Measurements from ENCODE around the gene CHCHD5. TPM values are rescaled to one million over a fixed set of nuclear protein-coding genes. Genes with fewer than 3 reads are reported as not detected.
"Not testable (repeated sequence)": the region's sequence is repeated elsewhere in the genome, so short reads cannot be mapped to it uniquely, and the experiment has no call there.

Gene CHCHD5
- polyA plus RNA-seq (2012; ENCODE audit: low read depth, missing spikeins): 51.2 TPM

GRCh38 chr2:112584134-112584890 is at the start of gene CHCHD5:
Gene CHCHD5 (plus strand): TSS chr2:112584609. CDS start chr2:112584648, 39 bp downstream.
- DNase-seq (ENCODE audit: insufficient read length, low spot score) (peak; percentile 81), FAIRE-seq (peak; percentile 93)
- TF ChIP-seq PAX5 (IDR thresholded peaks at IDR 0.05; ENCODE audit: insufficient read depth, low read length, severe bottlenecking): no peak
- peak; percentile 19; the same call in 1 of the 2 replicates for TF ChIP-seq POU2F2 (IDR thresholded peaks at IDR 0.05; ENCODE audit: low read depth, low read length)
- peak; percentile 91 for TF ChIP-seq POLR2AphosphoS5 (IDR thresholded peaks at IDR 0.05; ENCODE audit: low read depth, low read length)
- peak; percentile 51; the same call in 1 of the 2 replicates for TF ChIP-seq POLR2A (IDR thresholded peaks at IDR 0.05; ENCODE audit: low read depth, low read length)
- peak; percentile 49; the same call in 1 of the 2 replicates for TF ChIP-seq SPI1 (IDR thresholded peaks at IDR 0.05; ENCODE audit: low read depth, low read length)
- TF ChIP-seq TAF1 (IDR thresholded peaks at IDR 0.05; ENCODE audit: low read depth, low read length): peak; percentile 82

DNA sequence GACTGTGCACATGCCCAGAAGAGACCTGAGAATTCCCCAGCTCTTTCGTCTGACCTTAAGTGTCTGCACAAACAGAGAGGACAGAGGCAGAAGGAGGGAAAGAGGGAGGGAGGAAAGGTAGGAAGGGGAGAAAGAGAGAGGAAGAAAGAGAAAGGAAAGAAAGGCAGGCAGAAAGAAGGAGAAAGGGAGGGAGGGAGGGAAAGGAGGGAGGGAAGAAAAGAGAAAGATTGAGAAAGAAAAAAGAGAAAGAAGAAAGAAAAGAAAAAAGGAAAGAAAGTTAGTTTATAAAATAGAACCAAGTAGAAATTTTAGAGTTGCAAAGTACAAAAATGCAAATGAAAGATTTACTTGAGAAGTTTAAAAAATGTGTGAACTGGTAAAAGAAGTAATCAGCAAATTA is 49.6 kb upstream of the CHCHD5 start:
- TF ChIP-seq POLR2A (IDR thresholded peaks at IDR 0.05; ENCODE audit: low read depth, low read length) (no peak), POLR2AphosphoS5 (IDR thresholded peaks at IDR 0.05; ENCODE audit: low read depth, low read length) (no peak), TAF1 (IDR thresholded peaks at IDR 0.05; ENCODE audit: low read depth, low read length) (no peak), SPI1 (IDR thresholded peaks at IDR 0.05; ENCODE audit: low read depth, low read length) (no peak), POU2F2 (IDR thresholded peaks at IDR 0.05; ENCODE audit: low read depth, low read length) (no peak)
- FAIRE-seq (no peak), DNase-seq (ENCODE audit: insufficient read length, low spot score) (no peak)

DNA sequence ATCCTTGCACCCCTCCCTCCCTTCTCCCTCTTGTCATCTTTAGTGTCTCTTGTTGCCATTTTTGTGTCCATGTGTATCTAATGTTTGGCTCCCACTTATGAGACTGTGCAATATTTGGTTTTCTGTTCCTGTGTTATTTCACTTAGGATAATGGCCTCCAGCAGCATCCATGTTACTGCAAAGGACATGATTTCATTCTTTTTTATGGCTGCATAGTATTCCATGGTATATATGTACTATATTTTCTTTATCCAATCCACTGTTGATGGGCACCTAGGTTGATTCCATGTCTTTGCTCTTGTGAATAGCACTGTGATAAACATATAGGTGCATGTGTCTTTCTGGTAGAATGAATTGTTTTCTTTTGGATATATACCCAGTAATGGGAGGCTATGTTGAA is 47.7 kb upstream of the CHCHD5 start:
- FAIRE-seq: not testable (repeated sequence)

GRCh38 chr2:112539306-112539705 is 45.1 kb upstream of the CHCHD5 start:
- DNase-seq (ENCODE audit: insufficient read length, low spot score) (no peak), FAIRE-seq (no peak)
- TF ChIP-seq POLR2A (IDR thresholded peaks at IDR 0.05; ENCODE audit: low read depth, low read length) (no peak), POLR2AphosphoS5 (IDR thresholded peaks at IDR 0.05; ENCODE audit: low read depth, low read length) (no peak), POU2F2 (IDR thresholded peaks at IDR 0.05; ENCODE audit: low read depth, low read length) (no peak), PAX5 (IDR thresholded peaks at IDR 0.05; ENCODE audit: insufficient read depth, low read length, severe bottlenecking) (no peak), TAF1 (IDR thresholded peaks at IDR 0.05; ENCODE audit: low read depth, low read length) (no peak), SPI1 (IDR thresholded peaks at IDR 0.05; ENCODE audit: low read depth, low read length) (no peak)

More for the DNA sequence above, 47.7 kb upstream of the CHCHD5 start:
- not testable (repeated sequence) for DNase-seq (ENCODE audit: insufficient read length, low spot score)

DNA sequence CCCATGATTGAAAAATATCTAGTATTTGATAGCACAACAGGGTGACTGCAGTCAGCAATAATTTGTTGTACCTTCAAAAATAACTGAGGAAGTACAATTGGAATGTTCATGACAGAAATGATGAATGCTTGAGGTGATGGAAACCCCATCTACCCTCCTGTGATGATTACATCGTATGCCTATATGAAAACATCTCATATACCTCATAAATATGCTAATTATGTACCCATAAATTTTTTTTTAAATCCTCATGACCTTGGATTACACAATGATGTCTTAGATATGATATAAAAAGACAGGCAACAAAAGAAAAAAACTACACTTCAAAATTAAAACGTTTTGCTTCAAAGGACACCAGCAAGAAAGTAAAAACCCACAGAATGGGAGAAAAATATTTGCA is 43.5 kb upstream of the CHCHD5 start:
- FAIRE-seq: no peak
- DNase-seq (ENCODE audit: insufficient read length, low spot score): no peak
- TF ChIP-seq PAX5 (IDR thresholded peaks at IDR 0.05; ENCODE audit: insufficient read depth, low read length, severe bottlenecking) (no peak), POU2F2 (IDR thresholded peaks at IDR 0.05; ENCODE audit: low read depth, low read length) (no peak), SPI1 (IDR thresholded peaks at IDR 0.05; ENCODE audit: low read depth, low read length) (no peak), POLR2A (IDR thresholded peaks at IDR 0.05; ENCODE audit: low read depth, low read length) (no peak), POLR2AphosphoS5 (IDR thresholded peaks at IDR 0.05; ENCODE audit: low read depth, low read length) (no peak), TAF1 (IDR thresholded peaks at IDR 0.05; ENCODE audit: low read depth, low read length) (no peak)

- DNase-seq (ENCODE audit: insufficient read length, low spot score) (peak; percentile 48), FAIRE-seq (peak; percentile 13)
- TF ChIP-seq POU2F2 (IDR thresholded peaks at IDR 0.05; ENCODE audit: low read depth, low read length) (no peak), TAF1 (IDR thresholded peaks at IDR 0.05; ENCODE audit: low read depth, low read length) (peak; percentile 62), POLR2AphosphoS5 (IDR thresholded peaks at IDR 0.05; ENCODE audit: low read depth, low read length) (peak; percentile 88), PAX5 (IDR thresholded peaks at IDR 0.05; ENCODE audit: insufficient read depth, low read length, severe bottlenecking) (no peak), SPI1 (IDR thresholded peaks at IDR 0.05; ENCODE audit: low read depth, low read length) (peak; percentile 23; the same call in 1 of the 2 replicates), POLR2A (IDR thresholded peaks at IDR 0.05; ENCODE audit: low read depth, low read length) (peak; percentile 84)
These were observed 42.9 kb upstream of the CHCHD5 start for GRCh38 chr2:112541315-112542122.

DNA sequence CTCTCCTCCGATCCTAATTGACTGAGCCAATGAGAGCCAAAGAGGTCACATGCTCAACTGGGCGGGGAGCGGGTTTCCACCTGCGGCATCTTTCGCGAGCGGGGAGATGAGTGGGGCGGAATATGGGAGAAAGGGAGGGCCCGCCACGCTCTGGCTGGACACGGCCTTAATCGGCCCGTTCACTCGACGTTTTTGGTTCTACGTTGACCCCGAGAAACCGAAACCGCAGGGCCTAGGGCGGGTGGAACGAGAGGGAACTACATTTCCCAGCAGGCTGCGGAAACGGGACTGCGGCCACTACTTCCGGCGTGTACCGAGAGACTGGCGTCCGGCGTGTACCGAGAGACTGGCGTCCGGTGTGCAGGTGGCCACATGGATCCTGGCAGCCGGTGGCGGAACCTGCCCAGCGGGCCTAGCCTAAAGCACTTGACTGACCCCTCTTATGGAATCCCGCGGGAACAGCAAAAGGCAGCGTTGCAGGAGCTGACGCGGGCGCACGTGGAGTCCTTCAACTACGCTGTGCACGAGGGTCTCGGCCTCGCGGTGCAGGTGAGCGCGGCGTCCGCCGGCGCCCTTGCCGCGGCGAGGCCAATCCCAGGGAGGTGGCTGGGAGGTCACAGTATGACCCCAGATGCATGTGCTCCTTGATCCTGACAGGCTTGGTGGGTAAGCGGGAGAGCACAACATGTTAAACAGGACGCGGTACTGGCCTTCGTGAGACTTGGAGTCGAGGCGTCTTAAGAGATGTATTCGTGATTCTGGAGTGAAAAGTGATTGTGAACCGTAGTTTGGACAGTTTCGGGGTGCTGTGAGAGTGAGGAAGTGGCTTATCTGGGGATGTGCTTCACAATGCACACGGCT is 42.1 kb upstream of the CHCHD5 start, which contains the start of gene POLR1B:
Gene POLR1B, plus strand, starts transcription at position 343 of the 861 bp plus-strand sequence. Its CDS starts 30 bp downstream, at position 373.
- peak; percentile 73 for TF ChIP-seq POLR2AphosphoS5 (IDR thresholded peaks at IDR 0.05; ENCODE audit: low read depth, low read length)
- TF ChIP-seq PAX5 (IDR thresholded peaks at IDR 0.05; ENCODE audit: insufficient read depth, low read length, severe bottlenecking): no peak
- TF ChIP-seq POU2F2 (IDR thresholded peaks at IDR 0.05; ENCODE audit: low read depth, low read length): peak; percentile 66; the same call in 1 of the 2 replicates
- peak; percentile 76 for TF ChIP-seq TAF1 (IDR thresholded peaks at IDR 0.05; ENCODE audit: low read depth, low read length)
- peak; percentile 73 for TF ChIP-seq POLR2A (IDR thresholded peaks at IDR 0.05; ENCODE audit: low read depth, low read length)
- peak; percentile 66; the same call in 1 of the 2 replicates for TF ChIP-seq SPI1 (IDR thresholded peaks at IDR 0.05; ENCODE audit: low read depth, low read length)
- peak; percentile 95 for FAIRE-seq
- peak; percentile 65 for DNase-seq (ENCODE audit: insufficient read length, low spot score)

DNA sequence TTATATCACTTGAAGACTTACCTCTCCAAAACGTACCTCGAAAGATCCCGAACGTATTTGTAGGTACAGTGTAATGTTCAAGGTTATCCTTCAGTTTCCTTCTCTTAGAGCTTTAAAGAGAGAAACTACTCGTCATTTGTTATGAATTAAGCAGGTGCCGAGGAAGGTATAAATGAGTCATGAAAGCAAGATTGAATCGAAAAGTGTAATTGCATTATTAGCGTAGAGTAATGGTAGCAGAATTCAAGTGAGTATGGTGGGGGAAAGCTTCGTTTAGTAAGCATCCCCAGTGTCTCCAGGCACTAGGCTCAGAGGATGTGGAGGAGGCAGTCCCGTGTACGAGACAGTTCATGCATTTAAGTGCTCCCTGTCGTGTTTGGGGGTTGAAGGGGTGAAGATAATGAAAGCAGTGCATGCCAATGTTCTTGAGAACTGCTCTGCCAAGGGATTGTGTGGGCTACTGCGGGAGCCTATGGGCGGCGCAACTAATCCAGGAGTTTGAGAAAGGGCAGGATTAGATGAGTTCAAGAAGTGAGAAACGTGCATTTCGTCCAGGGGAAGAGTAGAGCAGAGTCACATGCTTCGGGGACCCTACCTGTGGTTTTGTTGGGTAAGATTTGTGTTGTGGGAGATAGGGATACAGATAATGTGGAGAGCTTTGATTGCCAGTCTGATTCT is 41.3 kb upstream of the CHCHD5 start:
- DNase-seq (ENCODE audit: insufficient read length, low spot score) (no peak), FAIRE-seq (no peak)
- TF ChIP-seq POLR2AphosphoS5 (IDR thresholded peaks at IDR 0.05; ENCODE audit: low read depth, low read length) (no peak), SPI1 (IDR thresholded peaks at IDR 0.05; ENCODE audit: low read depth, low read length) (no peak), POLR2A (IDR thresholded peaks at IDR 0.05; ENCODE audit: low read depth, low read length) (no peak), TAF1 (IDR thresholded peaks at IDR 0.05; ENCODE audit: low read depth, low read length) (no peak), PAX5 (IDR thresholded peaks at IDR 0.05; ENCODE audit: insufficient read depth, low read length, severe bottlenecking) (no peak), POU2F2 (IDR thresholded peaks at IDR 0.05; ENCODE audit: low read depth, low read length) (no peak)

Data from GM12891 (cell line).